HepG2 (cell line): ENCODE results near the gene WIPF2. TPM values are rescaled to one million over a fixed set of nuclear protein-coding genes. Genes with fewer than 3 reads are reported as not detected.

Source experiments
- CEBPG ChIP-seq: IDR thresholded peaks from 2 replicates; pipeline ENCODE4 v1.6.1; 2016
- ELF4 ChIP-seq: sonication (generic); formaldehyde crosslinking; IDR thresholded peaks from 2 replicates; pipeline ENCODE4 v1.5.0; 2020; ENCODE audit warnings: missing genetic modification reagents, mild to moderate bottlenecking, moderate library complexity, borderline replicate concordance
- ETV6 ChIP-seq: sonication (generic); formaldehyde crosslinking; conservative IDR thresholded peaks from 2 replicates; pipeline ENCODE4 v1.4.0; 2020; ENCODE audit warnings: missing genetic modification reagents
- GABPA ChIP-seq, 2 experiments: IDR thresholded peaks; 2 replicates each; pipeline ENCODE4 v1.6.1; 2011 to 2016; ENCODE audit warnings: low read depth in 2 of 2, low read length in 1 of 2, missing biosample characterization in 1 of 2, missing genetic modification characterization in 1 of 2
- HNRNPK ChIP-seq: fragments of 200-400 bp; formaldehyde crosslinking; IDR thresholded peaks from 2 replicates; pipeline ENCODE4 v1.6.1; 2018; ENCODE audit warnings: low read length, low read depth, moderate library complexity, mild to moderate bottlenecking; ENCODE audit not compliant: poor library complexity, severe bottlenecking
- JUN ChIP-seq: sonication (generic); formaldehyde crosslinking; IDR thresholded peaks from 2 replicates; pipeline ENCODE4 v1.4.0; 2020; ENCODE audit warnings: mild to moderate bottlenecking, missing genetic modification reagents
- NFE2L2 ChIP-seq: fragments of 150-350 bp; IDR thresholded peaks from 2 replicates; pipeline ENCODE4 v1.6.1; 2014; ENCODE audit warnings: low read length
- RELA ChIP-seq: sonication (generic); formaldehyde crosslinking; IDR thresholded peaks from 2 replicates; pipeline ENCODE4 v1.4.0; 2020; ENCODE audit warnings: missing genetic modification reagents
- ZMYM2 ChIP-seq: sonication (generic); formaldehyde crosslinking; IDR thresholded peaks from 2 replicates; pipeline ENCODE4 v1.8.0; 2022; ENCODE audit warnings: mild to moderate bottlenecking, missing genetic modification reagents
- ZNF260 ChIP-seq: sonication (generic); formaldehyde crosslinking; IDR thresholded peaks from 2 replicates; pipeline ENCODE4 v1.4.0; 2020; ENCODE audit warnings: missing genetic modification reagents, low read depth, mild to moderate bottlenecking, borderline replicate concordance
- ZNF615 ChIP-seq: sonication (generic); formaldehyde crosslinking; IDR thresholded peaks from 2 replicates; pipeline ENCODE4 v1.5.0; 2020; ENCODE audit warnings: mild to moderate bottlenecking, missing genetic modification reagents, borderline replicate concordance
- ZNF672 ChIP-seq: sonication (generic); formaldehyde crosslinking; IDR thresholded peaks from 2 replicates; pipeline ENCODE4 v1.8.1; 2022; ENCODE audit warnings: missing genetic modification reagents
- polyA plus RNA-seq, 8 experiments: library from polyadenylated mRNA; depleted of rRNA in 3 of 8; stranded (reverse) in 7 of 8; unstranded in 1 of 8; fragments of >200 nt; fragmentation: Illumina TruSeq in 4 of 8; extraction: Trizol in 4 of 8; gene quantifications; 2 replicates each; pipeline versions ENCODE4 v1.2.1 to v1.2.3, GENCODE V29; 2011 to 2016; ENCODE audit warnings: low read depth in 4 of 8, missing spikeins in 1 of 8, mixed read lengths in 1 of 8; ENCODE audit not compliant: insufficient read depth in 1 of 8
- total RNA-seq, 5 experiments: library from RNA; depleted of rRNA; stranded (reverse); fragments of >200 nt; fragmentation: Illumina TruSeq; extraction: Trizol; gene quantifications; 2 replicates each; pipeline ENCODE4 v1.2.3, GENCODE V29; 2016; ENCODE audit warnings: low read depth in 1 of 5
- TF ChIP-seq, protein P1 (sequence below): sonication (generic); formaldehyde crosslinking; IDR thresholded peaks from 2 replicates; pipeline ENCODE4 v1.5.1; 2020; ENCODE audit warnings: missing genetic modification reagents, mild to moderate bottlenecking, borderline replicate concordance
- TF ChIP-seq, protein P2 (sequence below): sonication (generic); formaldehyde crosslinking; IDR thresholded peaks from 2 replicates; pipeline ENCODE4 v1.8.0; 2023; ENCODE audit warnings: mild to moderate bottlenecking, missing genetic modification reagents
- TF ChIP-seq, protein P3 (sequence below): sonication (generic); formaldehyde crosslinking; IDR thresholded peaks from 2 replicates; pipeline ENCODE4 v1.4.0; 2020; ENCODE audit warnings: mild to moderate bottlenecking, low read depth, missing genetic modification reagents
- TF ChIP-seq, protein P4 (sequence below): fragments of 450-650 bp; IDR thresholded peaks from 2 replicates; pipeline ENCODE4 v1.6.1; 2017
- TF ChIP-seq, protein P5 (sequence below): IDR thresholded peaks from 2 replicates; pipeline ENCODE4 v1.6.1; 2012; ENCODE audit warnings: low read length, improper control_type of control experiment

WIPF2 gene
- total and polyA plus RNA-seq, 2 of the 13 experiments (the other 11 are each of a cell fraction or from before 2014, with no cell fraction given): 7.2 to 10.8 TPM

DNA sequence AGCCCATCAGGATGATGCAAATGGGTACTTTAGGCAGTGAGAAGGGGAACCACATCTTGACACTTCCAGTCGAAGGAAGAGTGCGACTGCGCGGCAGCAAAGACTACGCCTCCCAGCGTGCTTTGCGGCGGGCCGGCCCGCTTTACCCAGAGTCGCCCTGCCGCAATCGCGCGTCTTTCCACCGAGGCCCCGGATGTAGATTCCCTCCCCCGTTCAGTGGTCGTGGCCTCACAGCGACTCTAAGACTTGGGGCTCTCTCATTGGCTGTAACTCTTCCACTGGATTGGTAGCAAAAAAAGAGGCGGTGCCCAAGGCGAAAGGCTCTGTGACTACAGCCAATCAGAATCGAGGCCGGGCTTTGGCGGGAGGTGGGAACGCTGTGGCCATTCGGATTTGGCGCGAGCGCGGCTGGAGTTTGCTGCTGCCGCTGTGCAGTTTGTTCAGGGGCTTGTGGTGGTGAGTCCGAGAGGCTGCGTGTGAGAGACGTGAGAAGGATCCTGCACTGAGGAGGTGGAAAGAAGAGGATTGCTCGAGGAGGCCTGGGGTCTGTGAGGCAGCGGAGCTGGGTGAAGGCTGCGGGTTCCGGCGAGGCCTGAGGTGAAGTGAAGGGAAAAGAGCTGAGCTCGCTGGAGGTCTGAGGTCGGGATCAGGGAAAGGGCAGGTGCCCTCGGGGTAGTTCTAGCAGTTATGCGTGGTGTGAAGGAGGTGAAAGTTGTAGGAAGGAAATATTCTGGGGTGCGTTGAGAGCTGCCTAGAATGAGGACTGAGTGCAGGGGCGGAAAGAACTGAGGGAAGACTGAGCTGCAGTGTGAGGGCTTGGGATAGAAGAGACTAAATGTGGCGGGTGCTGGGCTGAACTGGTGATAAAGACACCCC is 68.6 kb downstream of the WIPF2 start, which contains the start of gene CDC6 (continued):
- TF ChIP-seq ZNF672 (no peak), JUN (CRISPR knock-in tag) (no peak; the same call in 1 of the 2 replicates), ZNF260 (CRISPR knock-in tag) (0 out of 2 replicates have a peak, but pooled peaks have one; percentile 51), ZMYM2 (CRISPR knock-in tag) (no peak), ETV6 (CRISPR knock-in tag) (peak; percentile 86), GABPA (IDR thresholded peaks at IDR 0.05; ENCODE audit: low read depth, low read length) (peak; percentile 48), GABPA (CRISPR knock-in tag; IDR thresholded peaks at IDR 0.05; ENCODE audit: low read depth) (peak; percentile 89), HNRNPK (no peak), CEBPG (peak; percentile 71), ELF4 (no peak), NFE2L2 (no peak), RELA (CRISPR knock-in tag) (peak; percentile 45; the same call in 1 of the 2 replicates), ZNF615 (no peak)
- TF ChIP-seq, protein P1, sequence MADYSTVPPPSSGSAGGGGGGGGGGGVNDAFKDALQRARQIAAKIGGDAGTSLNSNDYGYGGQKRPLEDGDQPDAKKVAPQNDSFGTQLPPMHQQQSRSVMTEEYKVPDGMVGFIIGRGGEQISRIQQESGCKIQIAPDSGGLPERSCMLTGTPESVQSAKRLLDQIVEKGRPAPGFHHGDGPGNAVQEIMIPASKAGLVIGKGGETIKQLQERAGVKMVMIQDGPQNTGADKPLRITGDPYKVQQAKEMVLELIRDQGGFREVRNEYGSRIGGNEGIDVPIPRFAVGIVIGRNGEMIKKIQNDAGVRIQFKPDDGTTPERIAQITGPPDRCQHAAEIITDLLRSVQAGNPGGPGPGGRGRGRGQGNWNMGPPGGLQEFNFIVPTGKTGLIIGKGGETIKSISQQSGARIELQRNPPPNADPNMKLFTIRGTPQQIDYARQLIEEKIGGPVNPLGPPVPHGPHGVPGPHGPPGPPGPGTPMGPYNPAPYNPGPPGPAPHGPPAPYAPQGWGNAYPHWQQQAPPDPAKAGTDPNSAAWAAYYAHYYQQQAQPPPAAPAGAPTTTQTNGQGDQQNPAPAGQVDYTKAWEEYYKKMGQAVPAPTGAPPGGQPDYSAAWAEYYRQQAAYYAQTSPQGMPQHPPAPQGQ (CRISPR knock-in tag): no peak
- TF ChIP-seq, protein P2, sequence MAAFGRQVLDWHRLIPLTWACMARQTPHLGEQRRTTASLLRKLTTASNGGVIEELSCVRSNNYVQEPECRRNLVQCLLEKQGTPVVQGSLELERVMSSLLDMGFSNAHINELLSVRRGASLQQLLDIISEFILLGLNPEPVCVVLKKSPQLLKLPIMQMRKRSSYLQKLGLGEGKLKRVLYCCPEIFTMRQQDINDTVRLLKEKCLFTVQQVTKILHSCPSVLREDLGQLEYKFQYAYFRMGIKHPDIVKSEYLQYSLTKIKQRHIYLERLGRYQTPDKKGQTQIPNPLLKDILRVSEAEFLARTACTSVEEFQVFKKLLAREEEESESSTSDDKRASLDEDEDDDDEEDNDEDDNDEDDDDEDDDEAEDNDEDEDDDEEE (CRISPR knock-in tag): peak; percentile 73; the same call in 1 of the 2 replicates
- TF ChIP-seq, protein P3, sequence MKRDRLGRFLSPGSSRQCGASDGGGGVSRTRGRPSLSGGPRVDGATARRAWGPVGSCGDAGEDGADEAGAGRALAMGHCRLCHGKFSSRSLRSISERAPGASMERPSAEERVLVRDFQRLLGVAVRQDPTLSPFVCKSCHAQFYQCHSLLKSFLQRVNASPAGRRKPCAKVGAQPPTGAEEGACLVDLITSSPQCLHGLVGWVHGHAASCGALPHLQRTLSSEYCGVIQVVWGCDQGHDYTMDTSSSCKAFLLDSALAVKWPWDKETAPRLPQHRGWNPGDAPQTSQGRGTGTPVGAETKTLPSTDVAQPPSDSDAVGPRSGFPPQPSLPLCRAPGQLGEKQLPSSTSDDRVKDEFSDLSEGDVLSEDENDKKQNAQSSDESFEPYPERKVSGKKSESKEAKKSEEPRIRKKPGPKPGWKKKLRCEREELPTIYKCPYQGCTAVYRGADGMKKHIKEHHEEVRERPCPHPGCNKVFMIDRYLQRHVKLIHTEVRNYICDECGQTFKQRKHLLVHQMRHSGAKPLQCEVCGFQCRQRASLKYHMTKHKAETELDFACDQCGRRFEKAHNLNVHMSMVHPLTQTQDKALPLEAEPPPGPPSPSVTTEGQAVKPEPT (CRISPR knock-in tag): no peak
- TF ChIP-seq, protein P4, sequence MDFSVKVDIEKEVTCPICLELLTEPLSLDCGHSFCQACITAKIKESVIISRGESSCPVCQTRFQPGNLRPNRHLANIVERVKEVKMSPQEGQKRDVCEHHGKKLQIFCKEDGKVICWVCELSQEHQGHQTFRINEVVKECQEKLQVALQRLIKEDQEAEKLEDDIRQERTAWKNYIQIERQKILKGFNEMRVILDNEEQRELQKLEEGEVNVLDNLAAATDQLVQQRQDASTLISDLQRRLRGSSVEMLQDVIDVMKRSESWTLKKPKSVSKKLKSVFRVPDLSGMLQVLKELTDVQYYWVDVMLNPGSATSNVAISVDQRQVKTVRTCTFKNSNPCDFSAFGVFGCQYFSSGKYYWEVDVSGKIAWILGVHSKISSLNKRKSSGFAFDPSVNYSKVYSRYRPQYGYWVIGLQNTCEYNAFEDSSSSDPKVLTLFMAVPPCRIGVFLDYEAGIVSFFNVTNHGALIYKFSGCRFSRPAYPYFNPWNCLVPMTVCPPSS: no peak
- TF ChIP-seq, protein P5, sequence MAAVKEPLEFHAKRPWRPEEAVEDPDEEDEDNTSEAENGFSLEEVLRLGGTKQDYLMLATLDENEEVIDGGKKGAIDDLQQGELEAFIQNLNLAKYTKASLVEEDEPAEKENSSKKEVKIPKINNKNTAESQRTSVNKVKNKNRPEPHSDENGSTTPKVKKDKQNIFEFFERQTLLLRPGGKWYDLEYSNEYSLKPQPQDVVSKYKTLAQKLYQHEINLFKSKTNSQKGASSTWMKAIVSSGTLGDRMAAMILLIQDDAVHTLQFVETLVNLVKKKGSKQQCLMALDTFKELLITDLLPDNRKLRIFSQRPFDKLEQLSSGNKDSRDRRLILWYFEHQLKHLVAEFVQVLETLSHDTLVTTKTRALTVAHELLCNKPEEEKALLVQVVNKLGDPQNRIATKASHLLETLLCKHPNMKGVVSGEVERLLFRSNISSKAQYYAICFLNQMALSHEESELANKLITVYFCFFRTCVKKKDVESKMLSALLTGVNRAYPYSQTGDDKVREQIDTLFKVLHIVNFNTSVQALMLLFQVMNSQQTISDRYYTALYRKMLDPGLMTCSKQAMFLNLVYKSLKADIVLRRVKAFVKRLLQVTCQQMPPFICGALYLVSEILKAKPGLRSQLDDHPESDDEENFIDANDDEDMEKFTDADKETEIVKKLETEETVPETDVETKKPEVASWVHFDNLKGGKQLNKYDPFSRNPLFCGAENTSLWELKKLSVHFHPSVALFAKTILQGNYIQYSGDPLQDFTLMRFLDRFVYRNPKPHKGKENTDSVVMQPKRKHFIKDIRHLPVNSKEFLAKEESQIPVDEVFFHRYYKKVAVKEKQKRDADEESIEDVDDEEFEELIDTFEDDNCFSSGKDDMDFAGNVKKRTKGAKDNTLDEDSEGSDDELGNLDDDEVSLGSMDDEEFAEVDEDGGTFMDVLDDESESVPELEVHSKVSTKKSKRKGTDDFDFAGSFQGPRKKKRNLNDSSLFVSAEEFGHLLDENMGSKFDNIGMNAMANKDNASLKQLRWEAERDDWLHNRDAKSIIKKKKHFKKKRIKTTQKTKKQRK: no peak
